Left colon (tissue), 2 donors: ENCODE measurements around the gene SYNE2. TPM values are rescaled to one million over a fixed set of nuclear protein-coding genes. Genes with fewer than 3 reads are reported as not detected.

Source experiments
- ATAC-seq: fragments of 200-7000 bp; cut with Tn5 transposase; one replicate; pipeline ENCODE4 v1.9.1; 2020; ENCODE audit warnings: mild to moderate bottlenecking, moderate library complexity
- DNase-seq, 2 donors: peaks; one replicate each; pipeline ENCODE4 v3.0.0-alpha.2; 2020
- intact Hi-C, 2 donors: fragments of 100-400 bp; cut with DNase I in 1 of 2; cut with micrococcal nuclease in 1 of 2; formaldehyde crosslinking; loops; one replicate each; pipeline versions ENCODE4 v1.11.2 to v1.14.0; 2022; cut with DNase I, micrococcal nuclease
- microRNA-seq, 2 donors: library from miRNA; unstranded; fragments of <30 nt; microRNA quantifications; one replicate each; pipeline versions ENCODE4 v1.1.0 to v1.2.0, GENCODE V29; 2020
- total RNA-seq, 2 donors: library from RNA; stranded (reverse); fragmentation: NEBNext Ultra II Directional; extraction: Animal tissue kit (Norgen Biotek cat#: 25700); gene quantifications; one replicate each; pipeline ENCODE4 v1.2.1, GENCODE V29; 2021
- donor health status: DM: no; HTN: no; CAD: no.
- donor health status: DM: yes; HTN: yes; CAD: no.

Gene SYNE2
- total RNA-seq, 2 donors from 2014 or later = 137 to 189 TPM

GRCh38 chr14:64238631-64239030, 385.8 kb downstream of the SYNE2 start:
- no peak for ATAC-seq
- intact Hi-C loops = no loop called here

GRCh38 chr14:64244279-64244678, 391.5 kb downstream of the SYNE2 start:
- peak; percentile 44 for ATAC-seq
- intact Hi-C loops = no loop called here

More at GRCh38 chr14:64238631-64239030, 385.8 kb downstream of the SYNE2 start:
- DNase-seq = no peak

DNA sequence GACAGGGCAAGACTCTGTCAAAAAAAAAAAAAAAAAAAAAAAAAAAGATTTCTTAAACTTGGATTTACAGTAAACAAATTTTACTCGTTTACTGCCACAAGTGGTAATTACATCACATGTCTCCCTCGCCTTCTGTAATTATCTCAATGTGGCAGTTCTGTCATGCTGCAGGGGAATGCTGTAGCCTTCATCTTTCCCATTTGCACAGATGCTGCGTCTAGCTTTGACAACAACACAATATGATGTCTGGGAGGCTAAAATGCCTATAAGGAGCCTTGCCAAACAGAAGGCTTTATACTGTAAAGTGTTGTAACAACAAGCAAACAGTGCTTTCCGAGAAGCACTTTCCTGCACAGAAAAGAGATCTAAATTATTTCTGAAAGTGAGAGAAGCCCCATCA, 392.7 kb downstream of the SYNE2 start:
- ATAC-seq = no peak
- DNase-seq = no peak
- intact Hi-C loops = no loop called here

More at GRCh38 chr14:64244279-64244678, 391.5 kb downstream of the SYNE2 start:
- DNase-seq = peak in 1 of 2 donors; percentile 39

GRCh38 chr14:64246688-64247087, 393.9 kb downstream of the SYNE2 start:
- no peak for DNase-seq
- peak; percentile 97 for ATAC-seq
- intact Hi-C loops = no loop called here

DNA sequence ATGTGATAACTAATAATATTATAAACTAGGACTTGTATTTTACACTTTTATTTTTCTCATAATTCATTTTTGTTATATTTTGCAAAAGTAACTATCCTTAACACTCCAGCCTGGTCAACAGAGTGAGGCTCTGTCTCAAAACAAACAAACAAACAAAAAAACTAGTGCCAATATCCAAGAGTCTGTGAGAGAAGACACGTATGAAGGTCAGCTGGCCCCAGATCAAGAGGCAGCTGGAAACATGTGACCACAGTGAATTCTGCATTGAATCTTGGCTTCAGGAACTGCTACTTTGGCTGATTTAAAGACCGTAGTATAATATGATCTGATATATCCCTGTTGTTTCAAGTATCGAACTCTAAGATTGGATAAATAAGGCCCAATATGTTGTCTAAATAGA, 394.4 kb downstream of the SYNE2 start:
- DNase-seq = no peak
- no peak for ATAC-seq
- intact Hi-C loops = no loop called here

- intact Hi-C loops = no loop called here
- DNase-seq (no peak), ATAC-seq (no peak)
Observed at GRCh38 chr14:64248689-64249088, 395.9 kb downstream of the SYNE2 start.

DNA sequence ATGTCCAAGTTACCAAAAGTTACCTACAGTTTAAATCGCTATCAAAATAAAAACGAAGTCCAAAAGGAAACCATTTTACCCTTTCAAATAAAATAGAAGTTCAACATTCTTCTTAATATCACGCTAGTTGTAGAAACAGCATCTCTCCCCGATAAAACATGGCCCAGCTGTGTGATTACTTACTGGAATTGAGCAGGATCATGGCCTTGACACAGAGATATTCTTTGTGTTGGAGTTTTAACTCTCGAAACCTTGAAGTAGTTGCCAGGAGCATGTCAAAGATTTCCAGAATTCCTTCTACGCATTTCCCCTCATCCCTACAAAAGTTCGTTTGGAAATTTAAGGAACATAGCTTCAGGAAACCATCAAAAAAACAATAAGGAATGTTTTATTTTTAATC, 396.6 kb downstream of the SYNE2 start:
- ATAC-seq (no peak), DNase-seq (no peak)
- intact Hi-C loops = no loop called here

- no peak for ATAC-seq
- intact Hi-C loops = no loop called here
- no peak for DNase-seq
Observed at GRCh38 chr14:64253672-64254071, 400.9 kb downstream of the SYNE2 start.

GRCh38 chr14:64255756-64256155, 403.0 kb downstream of the SYNE2 start:
- intact Hi-C loops = no loop called here
- no peak for DNase-seq
- no peak for ATAC-seq

DNA sequence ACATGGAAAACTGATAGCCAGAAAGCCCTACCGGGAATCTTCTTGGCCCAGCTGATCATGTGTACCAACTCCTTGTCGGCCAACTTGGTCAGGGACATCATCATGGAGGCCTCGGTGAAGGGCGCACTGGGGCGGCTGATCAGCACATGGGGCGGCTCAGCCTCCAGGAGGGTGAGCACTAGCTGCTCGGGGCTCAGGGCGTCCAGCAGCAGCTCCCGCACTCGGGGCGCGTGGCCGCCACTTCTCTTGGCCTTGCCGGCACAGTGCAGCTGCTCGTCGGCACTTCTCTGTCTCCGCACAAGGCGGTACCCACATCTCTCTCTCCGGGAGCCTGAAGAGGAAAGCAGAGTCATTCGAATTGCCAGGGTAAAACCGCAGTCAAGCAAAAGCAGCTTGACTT, 407.6 kb downstream of the SYNE2 start:
- intact Hi-C loops = no loop called here
- no peak for ATAC-seq
- DNase-seq = no peak

- intact Hi-C loops = no loop called here
- ATAC-seq (no peak), DNase-seq (no peak)
Observed at GRCh38 chr14:64265222-64265621, 412.4 kb downstream of the SYNE2 start.

GRCh38 chr14:64266239-64266638, 413.4 kb downstream of the SYNE2 start:
- intact Hi-C loops = no loop called here
- ATAC-seq = peak; percentile 45
- DNase-seq = no peak

DNA sequence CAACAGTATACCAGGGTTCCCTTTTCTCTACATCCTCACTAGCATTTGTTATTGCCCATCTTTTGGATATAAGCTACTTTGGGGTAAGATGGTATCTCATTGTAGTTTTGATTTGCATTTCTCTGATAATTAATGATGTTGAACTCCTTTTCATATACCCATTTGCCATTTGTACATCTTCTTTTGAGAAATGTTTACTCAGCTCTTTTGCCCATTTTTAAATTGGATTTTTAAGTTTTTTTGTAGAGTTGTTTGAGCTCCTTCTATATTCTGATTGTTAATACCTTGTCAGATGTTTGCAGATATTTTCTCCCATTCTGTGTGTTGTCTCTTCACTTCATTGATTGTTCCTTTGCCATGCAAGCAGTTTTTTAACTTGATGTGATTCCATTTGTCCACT, 419.2 kb downstream of the SYNE2 start:
- intact Hi-C loops = no loop called here
- DNase-seq (no peak), ATAC-seq (no peak)

Small RNA genes lying within 50 kb of the gene (microRNA-seq; reads per million reads assigned to microRNA genes)
- 0 reads per million in 2 donors for gene MIR548H1

Other genes with a start within 250 kb of the SYNE2 start
- gene WDR89, start 211.1 kb upstream of the SYNE2 start, total RNA-seq = 10 to 100 TPM; 10.8 to 12.1 TPM
- 10 to 100 TPM; 16.5 to 23.8 TPM for gene SGPP1, start 124.9 kb upstream of the SYNE2 start, total RNA-seq